Measurements from ENCODE around the gene EXOC3. TPM values are rescaled to one million over a fixed set of nuclear protein-coding genes. Genes with fewer than 3 reads are reported as not detected.
A peak's percentile ranks its signal among the peaks of the same experiment; 100 is the strongest.

Gene EXOC3
- total RNA-seq, 4 donors from 2014 or later, result 44.3 to 81.7 (median 54.0) TPM

GRCh38 chr5:446066-446882 is 3.3 kb downstream of the EXOC3 start:
- ATAC-seq (no peak), DNase-seq (no peak)
- in situ Hi-C loops (cut with MboI; ENCODE audit: low sequenced_read_pairs in 4 of 4) (no loop called here), intact Hi-C loops (cut with DNase I; ENCODE audit: low total_unique reads) (loop anchor here (10.0 kb wide), 3 partner anchors 169 to 459 kb away; partner anchors contain the start of genes CEP72 and PDCD6)
- Histone ChIP-seq H3K9me3 (no peaks in the 10 kb centered on the region), H3K4me1 (peaks cover 18 to 22% of the 10 kb centered on the region in 2 donors), H3K27ac (no peak overlapping the region), H3K36me3 (peaks cover 0 to 52% of the 10 kb centered on the region in 2 donors), H3K27me3 (no peaks in the 10 kb centered on the region), H3K4me3 (no peak overlapping the region)
- TF ChIP-seq CTCF (IDR thresholded peaks at IDR 0.05 in 4 of 5, conservative IDR thresholded peaks at IDR 0.05 in 1 of 5), result no peak
- no peak for TF ChIP-seq POLR2A (IDR thresholded peaks at IDR 0.05)

GRCh38 chr5:446883-447263 is 3.9 kb downstream of the EXOC3 start:
- peaks cover 0 to 58% of the 10 kb centered on the region in 2 donors for H3K36me3 ChIP-seq
- intact Hi-C loops (cut with DNase I; ENCODE audit: low total_unique reads), result loop anchor here (10.0 kb wide), 3 partner anchors 168 to 458 kb away; partner anchors contain the start of genes CEP72 and PDCD6

GRCh38 chr5:447501-447900 is 4.5 kb downstream of the EXOC3 start:
- Histone ChIP-seq H3K9me3 (peaks cover 0 to 10% (median 6%) of the 10 kb centered on the region in 3 donors), H3K4me3 (no peak overlapping the region), H3K36me3 (peaks cover 0 to 65% of the 10 kb centered on the region in 2 donors), H3K27ac (no peak overlapping the region), H3K4me1 (peaks cover 9 to 13% of the 10 kb centered on the region in 2 donors), H3K27me3 (no peaks in the 10 kb centered on the region)
- intact Hi-C loops (cut with DNase I; ENCODE audit: low total_unique reads) (loop anchor here (10.0 kb wide), 3 partner anchors 167 to 457 kb away; partner anchors contain the start of genes CEP72 and PDCD6), in situ Hi-C loops (cut with MboI; ENCODE audit: low sequenced_read_pairs in 4 of 4) (no loop called here)
- no peak for DNase-seq
- TF ChIP-seq CTCF (IDR thresholded peaks at IDR 0.05 in 4 of 5, conservative IDR thresholded peaks at IDR 0.05 in 1 of 5), result no peak
- no peak for TF ChIP-seq POLR2A (IDR thresholded peaks at IDR 0.05)
- ATAC-seq, result no peak

More at GRCh38 chr5:446883-447263, 3.9 kb downstream of the EXOC3 start:
- no peak for DNase-seq
- no peak overlapping the region for H3K4me3 ChIP-seq
- no peak overlapping the region for H3K27ac ChIP-seq
- H3K27me3 ChIP-seq, result no peaks in the 10 kb centered on the region
- peaks cover 16 to 19% of the 10 kb centered on the region in 2 donors for H3K4me1 ChIP-seq
- in situ Hi-C loops (cut with MboI; ENCODE audit: low sequenced_read_pairs in 4 of 4), result no loop called here
- TF ChIP-seq CTCF (IDR thresholded peaks at IDR 0.05 in 4 of 5, conservative IDR thresholded peaks at IDR 0.05 in 1 of 5), result peak in 3 of 5 experiments; percentile 15 to 50 (median 24)
- no peak for TF ChIP-seq POLR2A (IDR thresholded peaks at IDR 0.05)
- peaks cover 0 to 5% (median 4%) of the 10 kb centered on the region in 3 donors for H3K9me3 ChIP-seq
- ATAC-seq, result no peak

- in situ Hi-C loops (cut with MboI; ENCODE audit: low sequenced_read_pairs in 4 of 4) (no loop called here), intact Hi-C loops (cut with DNase I; ENCODE audit: low total_unique reads) (loop anchor here (10.0 kb wide), 3 partner anchors 167 to 457 kb away; partner anchors contain the start of genes CEP72 and PDCD6)
- TF ChIP-seq POLR2A (IDR thresholded peaks at IDR 0.05), result no peak
- no peak for TF ChIP-seq CTCF (IDR thresholded peaks at IDR 0.05 in 4 of 5, conservative IDR thresholded peaks at IDR 0.05 in 1 of 5)
- no peaks in the 10 kb centered on the region for H3K27me3 ChIP-seq
- H3K9me3 ChIP-seq, result peaks cover 0 to 10% (median 6%) of the 10 kb centered on the region in 3 donors
- peaks cover 9 to 12% of the 10 kb centered on the region in 2 donors for H3K4me1 ChIP-seq
- ATAC-seq (no peak), DNase-seq (peak in 1 of 2 donors; percentile 37)
- H3K4me3 ChIP-seq, result no peak overlapping the region
- H3K36me3 ChIP-seq, result peaks cover 0 to 72% of the 10 kb centered on the region in 2 donors
- H3K27ac ChIP-seq, result no peak overlapping the region
Measured at GRCh38 chr5:448061-448765, 5.2 kb downstream of the EXOC3 start.

All from gastrocnemius medialis (tissue), 4 donors.